Neutrophil (primary cell): ENCODE data around the gene MAT2A.

Source experiments
- H3K27ac ChIP-seq: fragments of 200-600 bp; sonication (generic); 2 replicates; pipeline ENCODE4 v1.5.1; 2016; ENCODE audit warnings: mild to moderate bottlenecking, moderate library complexity
- H3K27me3 ChIP-seq: fragments of 200-600 bp; sonication (generic); 2 replicates; pipeline ENCODE4 v1.6.0; 2016; ENCODE audit warnings: mild to moderate bottlenecking
- H3K36me3 ChIP-seq: fragments of 200-600 bp; sonication (generic); 2 replicates; pipeline ENCODE4 v1.5.1; 2017
- H3K4me1 ChIP-seq, 2 experiments: fragments of 200-600 bp in 1 of 2; sonication (generic) in 1 of 2; 1 replicate in 1 of 2; 2 replicates in 1 of 2; pipeline versions ENCODE4 v1.5.1 to v1.6.1; 2013 to 2016; ENCODE audit warnings: low read depth in 1 of 2, low read length in 1 of 2, mild to moderate bottlenecking in 1 of 2, moderate library complexity in 1 of 2; ENCODE audit not compliant: control insufficient read depth in 1 of 2, insufficient read depth in 1 of 2
- H3K4me3 ChIP-seq, 2 experiments: fragments of 200-600 bp in 1 of 2; sonication (generic) in 1 of 2; 1 replicate in 1 of 2; 2 replicates in 1 of 2; pipeline ENCODE4 v1.5.1; 2013 to 2016; ENCODE audit warnings: low read depth in 1 of 2, low read length in 1 of 2, mild to moderate bottlenecking in 1 of 2, moderate library complexity in 1 of 2
- H3K9me3 ChIP-seq: fragments of 200-600 bp; sonication (generic); 2 replicates; pipeline ENCODE4 v1.5.1; 2016
- CTCF ChIP-seq: fragments of 200-600 bp; sonication (generic); IDR thresholded peaks from 2 replicates; pipeline ENCODE4 v1.5.1; 2016; ENCODE audit warnings: antibody characterized with exemption

Gene MAT2A

GRCh38 chr2:85523062-85523902, 15.7 kb upstream of the MAT2A start:
- H3K4me3 ChIP-seq: no peak overlapping the region
- peaks cover 24 to 27% of the 10 kb centered on the region in 2 experiments for H3K4me1 ChIP-seq
- no peak for TF ChIP-seq CTCF
- H3K27ac ChIP-seq: peak overlapping the region; percentile 54
- H3K27me3 ChIP-seq: no peaks in the 10 kb centered on the region
- H3K9me3 ChIP-seq: no peaks in the 10 kb centered on the region
- H3K36me3 ChIP-seq: no peaks in the 10 kb centered on the region

GRCh38 chr2:85523903-85524335, 15.0 kb upstream of the MAT2A start:
- no peak overlapping the region for H3K4me3 ChIP-seq
- no peaks in the 10 kb centered on the region for H3K27me3 ChIP-seq
- peak overlapping the region; percentile 54 for H3K27ac ChIP-seq
- H3K4me1 ChIP-seq: peaks cover 24 to 27% of the 10 kb centered on the region in 2 experiments
- TF ChIP-seq CTCF: no peak
- no peaks in the 10 kb centered on the region for H3K9me3 ChIP-seq
- H3K36me3 ChIP-seq: no peaks in the 10 kb centered on the region

GRCh38 chr2:85524336-85524908, 14.5 kb upstream of the MAT2A start:
- TF ChIP-seq CTCF: no peak
- Histone ChIP-seq H3K4me1 (peaks cover 24 to 27% of the 10 kb centered on the region in 2 experiments), H3K27ac (peak overlapping the region; percentile 54), H3K9me3 (no peaks in the 10 kb centered on the region), H3K4me3 (no peak overlapping the region), H3K27me3 (no peaks in the 10 kb centered on the region), H3K36me3 (no peaks in the 10 kb centered on the region)

GRCh38 chr2:85525029-85525428, 13.9 kb upstream of the MAT2A start:
- Histone ChIP-seq H3K4me3 (no peak overlapping the region), H3K9me3 (no peaks in the 10 kb centered on the region), H3K27me3 (no peaks in the 10 kb centered on the region), H3K4me1 (peaks cover 24 to 27% of the 10 kb centered on the region in 2 experiments), H3K27ac (peak overlapping the region; percentile 54), H3K36me3 (no peaks in the 10 kb centered on the region)
- TF ChIP-seq CTCF: no peak

GRCh38 chr2:85525567-85525966, 13.4 kb upstream of the MAT2A start:
- peak overlapping the region; percentile 54 for H3K27ac ChIP-seq
- H3K4me3 ChIP-seq: no peak overlapping the region
- no peaks in the 10 kb centered on the region for H3K36me3 ChIP-seq
- no peak for TF ChIP-seq CTCF
- H3K9me3 ChIP-seq: no peaks in the 10 kb centered on the region
- H3K27me3 ChIP-seq: no peaks in the 10 kb centered on the region
- H3K4me1 ChIP-seq: peaks cover 24 to 27% of the 10 kb centered on the region in 2 experiments
